ENCODE data around the gene SPG7.

DNA sequence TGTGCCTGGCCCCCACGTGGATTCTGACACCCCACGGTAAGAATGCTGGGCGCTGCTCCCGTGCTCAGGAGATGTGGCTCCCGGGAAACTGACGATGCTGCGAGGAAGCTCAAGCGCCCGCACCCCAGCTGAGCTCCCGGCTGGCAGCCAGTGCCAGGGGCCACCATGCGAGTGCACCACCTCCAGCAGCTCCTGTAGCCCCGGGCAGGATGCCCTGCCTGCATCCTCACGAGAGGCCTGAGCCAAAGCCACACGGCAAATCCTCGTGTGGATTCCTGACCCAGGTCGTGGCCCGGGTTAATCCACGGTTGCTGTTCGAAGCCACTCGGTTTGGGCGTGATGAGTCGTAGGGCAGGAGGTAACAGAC, 93.7 kb downstream of the SPG7 start:
- TF ChIP-seq, protein P1, sequence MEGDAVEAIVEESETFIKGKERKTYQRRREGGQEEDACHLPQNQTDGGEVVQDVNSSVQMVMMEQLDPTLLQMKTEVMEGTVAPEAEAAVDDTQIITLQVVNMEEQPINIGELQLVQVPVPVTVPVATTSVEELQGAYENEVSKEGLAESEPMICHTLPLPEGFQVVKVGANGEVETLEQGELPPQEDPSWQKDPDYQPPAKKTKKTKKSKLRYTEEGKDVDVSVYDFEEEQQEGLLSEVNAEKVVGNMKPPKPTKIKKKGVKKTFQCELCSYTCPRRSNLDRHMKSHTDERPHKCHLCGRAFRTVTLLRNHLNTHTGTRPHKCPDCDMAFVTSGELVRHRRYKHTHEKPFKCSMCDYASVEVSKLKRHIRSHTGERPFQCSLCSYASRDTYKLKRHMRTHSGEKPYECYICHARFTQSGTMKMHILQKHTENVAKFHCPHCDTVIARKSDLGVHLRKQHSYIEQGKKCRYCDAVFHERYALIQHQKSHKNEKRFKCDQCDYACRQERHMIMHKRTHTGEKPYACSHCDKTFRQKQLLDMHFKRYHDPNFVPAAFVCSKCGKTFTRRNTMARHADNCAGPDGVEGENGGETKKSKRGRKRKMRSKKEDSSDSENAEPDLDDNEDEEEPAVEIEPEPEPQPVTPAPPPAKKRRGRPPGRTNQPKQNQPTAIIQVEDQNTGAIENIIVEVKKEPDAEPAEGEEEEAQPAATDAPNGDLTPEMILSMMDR (IDR thresholded peaks at IDR 0.05; ENCODE audit: poor library complexity, severe bottlenecking) = no peak
- TF ChIP-seq EP300 (conservative IDR thresholded peaks at IDR 0.05; ENCODE audit: poor library complexity, severe bottlenecking) = no peak

Data from neural cell (in vitro differentiated cells).